Uterus (tissue), 4 donors: ENCODE measurements around the gene CHD1L. TPM values are rescaled to one million over a fixed set of nuclear protein-coding genes. Genes with fewer than 3 reads are reported as not detected.

Source experiments
- DNase-seq, 2 donors: peaks; one replicate each; pipeline ENCODE4 v3.0.0-alpha.2; 2019 to 2020
- H3K27ac ChIP-seq, 2 donors: fragments of 200-600 bp; sonication (generic); 1 replicate in 1 of 2; 2 replicates in 1 of 2; pipeline ENCODE4 v1.5.1; 2016 to 2018
- H3K27me3 ChIP-seq, 2 donors: fragments of 200-600 bp; sonication (generic); one replicate each; pipeline ENCODE4 v1.5.1; 2018 to 2019; ENCODE audit warnings: control low read depth in 1 of 2
- H3K36me3 ChIP-seq, 2 donors: fragments of 200-600 bp; sonication (generic); one replicate each; pipeline ENCODE4 v1.5.1; 2019; ENCODE audit warnings: control low read depth in 1 of 2
- H3K4me1 ChIP-seq, 2 donors: fragments of 200-600 bp; sonication (generic); one replicate each; pipeline ENCODE4 v1.5.1; 2018 to 2019; ENCODE audit warnings: control low read depth in 1 of 2
- H3K4me3 ChIP-seq, 2 donors: fragments of 200-600 bp; sonication (generic); 1 replicate in 1 of 2; 2 replicates in 1 of 2; pipeline ENCODE4 v1.5.1; 2018 to 2019; ENCODE audit warnings: mild to moderate bottlenecking in 1 of 2
- H3K9me3 ChIP-seq, 2 donors: fragments of 200-600 bp; sonication (generic); one replicate each; pipeline ENCODE4 v1.5.1; 2019; ENCODE audit warnings: control low read depth in 1 of 2
- CTCF ChIP-seq, 4 experiments: fragments of 200-600 bp in 2 of 4; fragments of 450-650 bp in 2 of 4; sonication (generic) in 2 of 4; IDR thresholded peaks; one replicate each; pipeline ENCODE4 v1.5.1; 2016 to 2019; ENCODE audit warnings: antibody characterized with exemption in 4 of 4, mild to moderate bottlenecking in 2 of 4, moderate library complexity in 1 of 4
- POLR2A ChIP-seq, 2 donors: fragments of 450-650 bp; IDR thresholded peaks; one replicate each; pipeline ENCODE4 v1.6.1; 2016; ENCODE audit warnings: antibody characterized with exemption in 2 of 2, mild to moderate bottlenecking in 1 of 2, moderate library complexity in 1 of 2
- intact Hi-C: fragments of 100-400 bp; cut with DNase I; formaldehyde crosslinking; loops from one replicate; pipeline ENCODE4 v1.15.1; 2023; ENCODE audit warnings: low total_unique reads
- total RNA-seq, 4 donors: library from RNA; depleted of rRNA in 3 of 4; stranded (reverse); fragments of >200 nt in 3 of 4; gene quantifications; one replicate each; pipeline versions ENCODE4 v1.1.0 to v1.2.4, GENCODE V29; 2014 to 2023
- donor health status: DM: yes; HTN: yes; CAD: no.

CHD1L gene
- total RNA-seq, 4 donors from 2014 or later: 23.5 to 41.3 (median 39.5) TPM

- DNase-seq: no peak
- intact Hi-C loops: no loop called here
- no peaks in the 10 kb centered on the region for H3K36me3 ChIP-seq
- H3K9me3 ChIP-seq: no peaks in the 10 kb centered on the region
- H3K27me3 ChIP-seq: no peaks in the 10 kb centered on the region
- TF ChIP-seq POLR2A (IDR thresholded peaks at IDR 0.05): no peak
- TF ChIP-seq CTCF (IDR thresholded peaks at IDR 0.05): no peak
- H3K4me3 ChIP-seq: no peak overlapping the region
- H3K4me1 ChIP-seq: no peaks in the 10 kb centered on the region
- no peak overlapping the region for H3K27ac ChIP-seq
These were observed 30.9 kb upstream of the CHD1L start for GRCh38 chr1:147211577-147211976.

- intact Hi-C loops: no loop called here
These were observed 29.2 kb upstream of the CHD1L start for GRCh38 chr1:147213271-147213670.

GRCh38 chr1:147214325-147214724, 28.2 kb upstream of the CHD1L start:
- no peaks in the 10 kb centered on the region for H3K36me3 ChIP-seq
- no peak overlapping the region for H3K27ac ChIP-seq
- no peaks in the 10 kb centered on the region for H3K4me1 ChIP-seq
- intact Hi-C loops: no loop called here
- no peaks in the 10 kb centered on the region for H3K9me3 ChIP-seq
- no peaks in the 10 kb centered on the region for H3K27me3 ChIP-seq
- no peak overlapping the region for H3K4me3 ChIP-seq
- DNase-seq: no peak
- no peak for TF ChIP-seq POLR2A (IDR thresholded peaks at IDR 0.05)
- TF ChIP-seq CTCF (IDR thresholded peaks at IDR 0.05): no peak

More at GRCh38 chr1:147213271-147213670, 29.2 kb upstream of the CHD1L start:
- Histone ChIP-seq H3K27ac (no peak overlapping the region), H3K4me3 (no peak overlapping the region), H3K36me3 (no peaks in the 10 kb centered on the region), H3K4me1 (no peaks in the 10 kb centered on the region), H3K9me3 (no peaks in the 10 kb centered on the region), H3K27me3 (no peaks in the 10 kb centered on the region)
- no peak for TF ChIP-seq POLR2A (IDR thresholded peaks at IDR 0.05)
- no peak for TF ChIP-seq CTCF (IDR thresholded peaks at IDR 0.05)
- DNase-seq: no peak

GRCh38 chr1:147214842-147215539, 27.5 kb upstream of the CHD1L start:
- no peak for DNase-seq
- Histone ChIP-seq H3K36me3 (no peaks in the 10 kb centered on the region), H3K4me3 (no peak overlapping the region), H3K4me1 (no peaks in the 10 kb centered on the region), H3K9me3 (no peaks in the 10 kb centered on the region), H3K27ac (no peak overlapping the region), H3K27me3 (no peaks in the 10 kb centered on the region)
- TF ChIP-seq CTCF (IDR thresholded peaks at IDR 0.05) (no peak), POLR2A (IDR thresholded peaks at IDR 0.05) (no peak)
- intact Hi-C loops: no loop called here

GRCh38 chr1:147215540-147215916, 27.0 kb upstream of the CHD1L start:
- Histone ChIP-seq H3K4me3 (no peak overlapping the region), H3K4me1 (no peaks in the 10 kb centered on the region), H3K36me3 (no peaks in the 10 kb centered on the region), H3K9me3 (no peaks in the 10 kb centered on the region), H3K27me3 (no peaks in the 10 kb centered on the region), H3K27ac (no peak overlapping the region)
- TF ChIP-seq POLR2A (IDR thresholded peaks at IDR 0.05) (no peak), CTCF (IDR thresholded peaks at IDR 0.05) (no peak)
- no peak for DNase-seq
- intact Hi-C loops: no loop called here
